IMR-90 (cell line): ENCODE measurements around the gene GFY. TPM values are rescaled to one million over a fixed set of nuclear protein-coding genes. Genes with fewer than 3 reads are reported as not detected.

ENCODE experiments used
- ATAC-seq: fragments of 200-7000 bp; cut with Tn5 transposase; 2 replicates; pipeline ENCODE4 v1.9.1; 2020; ENCODE audit warnings: low read depth, mild to moderate bottlenecking, moderate library complexity
- BruUV-seq: library from RNA; stranded (reverse); fragments of 400-500 nt; replicated peaks from 2 replicates; lab custom pipeline; 2021; lab: Mats Ljungman, UMichigan
- CTCF ChIA-PET: fragments of 300-600 bp; formaldehyde crosslinking; extraction: SDS; loops from one replicate; lab custom pipeline; 2021; ENCODE audit warnings: antibody characterized with exemption; lab: Yijun Ruan, JAX
- POLR2A ChIA-PET: fragments of 300-600 bp; sonication (Branson Sonifier 250); formaldehyde crosslinking; loops from one replicate; lab custom pipeline; 2022; ENCODE audit warnings: antibody characterized with exemption; ENCODE audit not compliant: unreplicated experiment; lab: Charles Lee
- DNase-seq: peaks from one replicate; pipeline ENCODE4 v3.0.0; 2013
- H2AFZ ChIP-seq: replicated peaks from 2 replicates; pipeline ENCODE3; 2013; ENCODE audit warnings: low read length, mild to moderate bottlenecking; ENCODE audit not compliant: poor library complexity
- H2AK5ac ChIP-seq: 2 replicates; pipeline ENCODE4 v1.6.1; 2013; ENCODE audit warnings: low read depth, low read length, inconsistent platforms
- H2AK9ac ChIP-seq: replicated peaks from 2 replicates; pipeline ENCODE3; 2013; ENCODE audit warnings: mild to moderate bottlenecking, low read depth, low read length, moderate library complexity; ENCODE audit not compliant: poor library complexity
- H2BK120ac ChIP-seq: 2 replicates; pipeline ENCODE4 v1.6.1; 2013; ENCODE audit warnings: low read depth, low read length, inconsistent platforms
- H2BK15ac ChIP-seq: 3 replicates; pipeline ENCODE4 v1.6.1; 2013; ENCODE audit warnings: low read depth, low read length, inconsistent platforms
- H2BK20ac ChIP-seq: 2 replicates; pipeline ENCODE4 v1.6.1; 2013; ENCODE audit warnings: low read depth, mild to moderate bottlenecking, inconsistent platforms, low read length, moderate library complexity
- H2BK5ac ChIP-seq: 2 replicates; pipeline ENCODE4 v1.6.1; 2013; ENCODE audit warnings: mild to moderate bottlenecking, low read depth, low read length, inconsistent platforms; ENCODE audit not compliant: poor library complexity, severe bottlenecking
- H3K14ac ChIP-seq: replicated peaks from 2 replicates; pipeline ENCODE4 v1.6.1; 2013; ENCODE audit warnings: low read depth, low read length, inconsistent platforms
- H3K18ac ChIP-seq: 2 replicates; pipeline ENCODE4 v1.6.1; 2013; ENCODE audit warnings: low read depth, low read length, control low read depth
- H3K23ac ChIP-seq: 2 replicates; pipeline ENCODE4 v1.6.1; 2013; ENCODE audit warnings: low read depth, low read length, inconsistent platforms
- H3K27ac ChIP-seq: 2 replicates; pipeline ENCODE4 v1.5.1; 2013; ENCODE audit warnings: mild to moderate bottlenecking, control low read depth, low read length; ENCODE audit not compliant: insufficient read depth
- H3K27me3 ChIP-seq: 2 replicates; pipeline ENCODE4 v1.6.1; 2013; ENCODE audit warnings: low read length; ENCODE audit not compliant: control insufficient read depth, insufficient read depth
- H3K36me3 ChIP-seq: 2 replicates; pipeline ENCODE4 v1.6.1; 2013; ENCODE audit warnings: low read length, mixed read lengths; ENCODE audit not compliant: control insufficient read depth, insufficient read depth
- H3K4ac ChIP-seq: 2 replicates; pipeline ENCODE4 v1.6.1; 2013; ENCODE audit warnings: low read depth, low read length, inconsistent platforms
- H3K4me1 ChIP-seq: 2 replicates; pipeline ENCODE4 v1.6.1; 2013; ENCODE audit warnings: low read length, mixed read lengths; ENCODE audit not compliant: control insufficient read depth, insufficient read depth
- H3K4me2 ChIP-seq: 2 replicates; pipeline ENCODE4 v1.6.1; 2013; ENCODE audit warnings: low read depth, mild to moderate bottlenecking, control low read depth, low read length, moderate library complexity
- H3K4me3 ChIP-seq: 2 replicates; pipeline ENCODE4 v1.5.1; 2013; ENCODE audit warnings: low read depth, mild to moderate bottlenecking, control low read depth, low read length, moderate library complexity; ENCODE audit not compliant: insufficient read depth
- H3K56ac ChIP-seq: 2 replicates; pipeline ENCODE4 v1.6.1; 2013; ENCODE audit warnings: low read length, inconsistent platforms; ENCODE audit not compliant: insufficient read depth; ENCODE audit errors: extremely low read depth
- H3K79me1 ChIP-seq, 2 experiments: 2 replicates each; pipeline ENCODE4 v1.6.1; 2013; ENCODE audit warnings: low read length in 2 of 2, inconsistent platforms in 1 of 2, low read depth in 1 of 2
- H3K9ac ChIP-seq: 2 replicates; pipeline ENCODE4 v1.6.1; 2013; ENCODE audit warnings: low read depth, low read length, control low read depth
- H3K9me1 ChIP-seq: 2 replicates; pipeline ENCODE4 v1.6.1; 2013; ENCODE audit warnings: low read length, inconsistent platforms; ENCODE audit not compliant: insufficient read depth
- H3K9me3 ChIP-seq: 2 replicates; pipeline ENCODE4 v1.6.1; 2013; ENCODE audit warnings: low read length; ENCODE audit not compliant: control insufficient read depth, insufficient read depth
- H4K20me1 ChIP-seq: 2 replicates; pipeline ENCODE4 v1.6.1; 2013; ENCODE audit warnings: low read length, inconsistent platforms; ENCODE audit not compliant: insufficient read depth
- H4K5ac ChIP-seq: 2 replicates; pipeline ENCODE4 v1.6.1; 2013; ENCODE audit warnings: mild to moderate bottlenecking, low read depth, low read length, control low read depth
- H4K8ac ChIP-seq, 2 experiments: 2 replicates each; pipeline ENCODE4 v1.6.1; 2013; ENCODE audit warnings: low read depth in 2 of 2, low read length in 2 of 2, control low read depth in 1 of 2, inconsistent platforms in 1 of 2
- H4K91ac ChIP-seq: 2 replicates; pipeline ENCODE4 v1.6.1; 2013; ENCODE audit warnings: low read depth, low read length, inconsistent platforms; ENCODE audit not compliant: insufficient read depth
- BHLHE40 ChIP-seq: fragments of 150-350 bp; IDR thresholded peaks from 2 replicates; pipeline ENCODE4 v1.6.1; 2016; ENCODE audit warnings: mild to moderate bottlenecking, low read depth, low read length
- ELK1 ChIP-seq: fragments of 150-350 bp; IDR thresholded peaks from 2 replicates; pipeline ENCODE4 v1.6.1; 2016; ENCODE audit warnings: low read depth, mild to moderate bottlenecking, low read length, moderate library complexity, borderline replicate concordance
- MAZ ChIP-seq: IDR thresholded peaks from 2 replicates; pipeline ENCODE4 v1.6.1; 2012; ENCODE audit warnings: low read depth, mild to moderate bottlenecking, low read length, improper control_type of control experiment, moderate library complexity, borderline replicate concordance
- WGBS, 2 experiments: methylation state at CpG; one replicate each; pipeline versions ENCODE4 v1.1.5 to v1.1.7; 2013; ENCODE audit warnings: missing lambda C conversion rate in 2 of 2; ENCODE audit not compliant: insufficient read length in 1 of 2; ENCODE audit errors: extremely low coverage in 2 of 2; 5-methylcytosine and 5-hydroxymethylcytosine counted together
- dilution Hi-C: fragments of 300-500 bp; cut with HindIII; formaldehyde crosslinking; loops from one replicate; pipeline ENCODE4 v1.14.3; 2018; ENCODE audit warnings: low sequenced_read_pairs; ENCODE audit not compliant: unreplicated experiment
- in situ Hi-C: fragments of 300-500 bp; cut with MboI; formaldehyde crosslinking; loops from 3 replicates; pipeline ENCODE4 v1.14.3; 2019; ENCODE audit warnings: low sequenced_read_pairs, inconsistent platforms, mixed read lengths
- intact Hi-C: fragments of 100-400 bp; cut with micrococcal nuclease; formaldehyde crosslinking; loops from 2 replicates; pipeline ENCODE4 v1.10.0; 2022
- polyA plus RNA-seq, 3 experiments: library from polyadenylated mRNA; depleted of rRNA; stranded (reverse); fragments of >200 nt; gene quantifications; 2 replicates each; pipeline ENCODE4 v1.2.3, GENCODE V29; 2012; ENCODE audit warnings: low replicate concordance in 1 of 3
- total RNA-seq: library from RNA; depleted of rRNA; stranded (reverse); fragments of >200 nt; gene quantifications from 2 replicates; pipeline ENCODE4 v1.2.3, GENCODE V29; 2012

GFY gene
- total and polyA plus RNA-seq, 2 of the 4 experiments (the other 2 are of a cell fraction) = not detected

GRCh38 chr19:49430172-49430677 is 5.0 kb downstream of the GFY start:
- Histone ChIP-seq H3K9me1 (no peaks in the 10 kb centered on the region), H3K4ac (no peak overlapping the region), H3K36me3 (no peaks in the 10 kb centered on the region), H3K9me3 (peaks cover 16% of the 10 kb centered on the region), H3K18ac (no peak overlapping the region), H3K4me1 (no peaks in the 10 kb centered on the region), H2AK9ac (no peak overlapping the region), H3K4me2 (no peak overlapping the region), H3K4me3 (no peak overlapping the region), H3K79me1 (no peaks in the 10 kb centered on the region), H2BK5ac (no peak overlapping the region), H2AK5ac (no peak overlapping the region), H2BK15ac (no peak overlapping the region), H3K9ac (no peak overlapping the region), H3K23ac (no peak overlapping the region), H3K27me3 (peaks cover 95% of the 10 kb centered on the region), H4K91ac (no peak overlapping the region), H2AFZ (no peak overlapping the region), H2BK20ac (no peak overlapping the region), H4K20me1 (no peaks in the 10 kb centered on the region), H3K27ac (no peak overlapping the region), H2BK120ac (no peak overlapping the region), H4K8ac (no peak overlapping the region), H3K56ac (no peak overlapping the region), H3K14ac (no peak overlapping the region), H4K5ac (no peak overlapping the region)
- dilution Hi-C loops = no loop called here
- POLR2A ChIA-PET = no interaction called here
- DNase-seq (no peak), ATAC-seq (no peak)
- 62% methylated on average over 3 of the region's 9 CpGs; no CpG with 5 or more reads in 1 of the 2 experiments for WGBS, 2 experiments
- TF ChIP-seq ELK1 (no peak), MAZ (no peak), BHLHE40 (no peak)
- in situ Hi-C loops = loop anchor here (10.0 kb wide), 1 partner anchor 165 kb away; no protein-coding TSS in a partner anchor
- no TSS peak for BruUV-seq
- intact Hi-C loops = no loop called here
- CTCF ChIA-PET = no interaction called here
